IMR-90 (cell line): ENCODE data around the gene FMNL3. TPM values are rescaled to one million over a fixed set of nuclear protein-coding genes. Genes with fewer than 3 reads are reported as not detected.

Source experiments
- ATAC-seq: fragments of 200-7000 bp; cut with Tn5 transposase; 2 replicates; pipeline ENCODE4 v1.9.1; 2020; ENCODE audit warnings: low read depth, mild to moderate bottlenecking, moderate library complexity
- BruUV-seq: library from RNA; stranded (reverse); fragments of 400-500 nt; replicated peaks from 2 replicates; lab custom pipeline; 2021; lab: Mats Ljungman, UMichigan
- CTCF ChIA-PET: fragments of 300-600 bp; formaldehyde crosslinking; extraction: SDS; loops from one replicate; lab custom pipeline; 2021; ENCODE audit warnings: antibody characterized with exemption; lab: Yijun Ruan, JAX
- POLR2A ChIA-PET: fragments of 300-600 bp; sonication (Branson Sonifier 250); formaldehyde crosslinking; loops from one replicate; lab custom pipeline; 2022; ENCODE audit warnings: antibody characterized with exemption; ENCODE audit not compliant: unreplicated experiment; lab: Charles Lee
- DNase-seq: peaks from one replicate; pipeline ENCODE4 v3.0.0; 2013
- H2AFZ ChIP-seq: replicated peaks from 2 replicates; pipeline ENCODE3; 2013; ENCODE audit warnings: low read length, mild to moderate bottlenecking; ENCODE audit not compliant: poor library complexity
- H2AK5ac ChIP-seq: 2 replicates; pipeline ENCODE4 v1.6.1; 2013; ENCODE audit warnings: low read depth, low read length, inconsistent platforms
- H2AK9ac ChIP-seq: replicated peaks from 2 replicates; pipeline ENCODE3; 2013; ENCODE audit warnings: mild to moderate bottlenecking, low read depth, low read length, moderate library complexity; ENCODE audit not compliant: poor library complexity
- H2BK120ac ChIP-seq: 2 replicates; pipeline ENCODE4 v1.6.1; 2013; ENCODE audit warnings: low read depth, low read length, inconsistent platforms
- H2BK15ac ChIP-seq: 3 replicates; pipeline ENCODE4 v1.6.1; 2013; ENCODE audit warnings: low read depth, low read length, inconsistent platforms
- H2BK20ac ChIP-seq: 2 replicates; pipeline ENCODE4 v1.6.1; 2013; ENCODE audit warnings: low read depth, mild to moderate bottlenecking, inconsistent platforms, low read length, moderate library complexity
- H2BK5ac ChIP-seq: 2 replicates; pipeline ENCODE4 v1.6.1; 2013; ENCODE audit warnings: mild to moderate bottlenecking, low read depth, low read length, inconsistent platforms; ENCODE audit not compliant: poor library complexity, severe bottlenecking
- H3K14ac ChIP-seq: replicated peaks from 2 replicates; pipeline ENCODE4 v1.6.1; 2013; ENCODE audit warnings: low read depth, low read length, inconsistent platforms
- H3K18ac ChIP-seq: 2 replicates; pipeline ENCODE4 v1.6.1; 2013; ENCODE audit warnings: low read depth, low read length, control low read depth
- H3K23ac ChIP-seq: 2 replicates; pipeline ENCODE4 v1.6.1; 2013; ENCODE audit warnings: low read depth, low read length, inconsistent platforms
- H3K27ac ChIP-seq: 2 replicates; pipeline ENCODE4 v1.5.1; 2013; ENCODE audit warnings: mild to moderate bottlenecking, control low read depth, low read length; ENCODE audit not compliant: insufficient read depth
- H3K27me3 ChIP-seq: 2 replicates; pipeline ENCODE4 v1.6.1; 2013; ENCODE audit warnings: low read length; ENCODE audit not compliant: control insufficient read depth, insufficient read depth
- H3K36me3 ChIP-seq: 2 replicates; pipeline ENCODE4 v1.6.1; 2013; ENCODE audit warnings: low read length, mixed read lengths; ENCODE audit not compliant: control insufficient read depth, insufficient read depth
- H3K4ac ChIP-seq: 2 replicates; pipeline ENCODE4 v1.6.1; 2013; ENCODE audit warnings: low read depth, low read length, inconsistent platforms
- H3K4me1 ChIP-seq: 2 replicates; pipeline ENCODE4 v1.6.1; 2013; ENCODE audit warnings: low read length, mixed read lengths; ENCODE audit not compliant: control insufficient read depth, insufficient read depth
- H3K4me2 ChIP-seq: 2 replicates; pipeline ENCODE4 v1.6.1; 2013; ENCODE audit warnings: low read depth, mild to moderate bottlenecking, control low read depth, low read length, moderate library complexity
- H3K4me3 ChIP-seq: 2 replicates; pipeline ENCODE4 v1.5.1; 2013; ENCODE audit warnings: low read depth, mild to moderate bottlenecking, control low read depth, low read length, moderate library complexity; ENCODE audit not compliant: insufficient read depth
- H3K56ac ChIP-seq: 2 replicates; pipeline ENCODE4 v1.6.1; 2013; ENCODE audit warnings: low read length, inconsistent platforms; ENCODE audit not compliant: insufficient read depth; ENCODE audit errors: extremely low read depth
- H3K79me1 ChIP-seq, 2 experiments: 2 replicates each; pipeline ENCODE4 v1.6.1; 2013; ENCODE audit warnings: low read length in 2 of 2, inconsistent platforms in 1 of 2, low read depth in 1 of 2
- H3K9ac ChIP-seq: 2 replicates; pipeline ENCODE4 v1.6.1; 2013; ENCODE audit warnings: low read depth, low read length, control low read depth
- H3K9me1 ChIP-seq: 2 replicates; pipeline ENCODE4 v1.6.1; 2013; ENCODE audit warnings: low read length, inconsistent platforms; ENCODE audit not compliant: insufficient read depth
- H3K9me3 ChIP-seq: 2 replicates; pipeline ENCODE4 v1.6.1; 2013; ENCODE audit warnings: low read length; ENCODE audit not compliant: control insufficient read depth, insufficient read depth
- H4K20me1 ChIP-seq: 2 replicates; pipeline ENCODE4 v1.6.1; 2013; ENCODE audit warnings: low read length, inconsistent platforms; ENCODE audit not compliant: insufficient read depth
- H4K5ac ChIP-seq: 2 replicates; pipeline ENCODE4 v1.6.1; 2013; ENCODE audit warnings: mild to moderate bottlenecking, low read depth, low read length, control low read depth
- H4K8ac ChIP-seq, 2 experiments: 2 replicates each; pipeline ENCODE4 v1.6.1; 2013; ENCODE audit warnings: low read depth in 2 of 2, low read length in 2 of 2, control low read depth in 1 of 2, inconsistent platforms in 1 of 2
- H4K91ac ChIP-seq: 2 replicates; pipeline ENCODE4 v1.6.1; 2013; ENCODE audit warnings: low read depth, low read length, inconsistent platforms; ENCODE audit not compliant: insufficient read depth
- BHLHE40 ChIP-seq: fragments of 150-350 bp; IDR thresholded peaks from 2 replicates; pipeline ENCODE4 v1.6.1; 2016; ENCODE audit warnings: mild to moderate bottlenecking, low read depth, low read length
- CHD1 ChIP-seq: IDR thresholded peaks from 2 replicates; pipeline ENCODE4 v1.6.1; 2012; ENCODE audit warnings: low read depth, low read length, improper control_type of control experiment
- FOS ChIP-seq: fragments of 150-350 bp; IDR thresholded peaks from 2 replicates; pipeline ENCODE4 v1.6.1; 2016; ENCODE audit warnings: low read depth, low read length
- MAZ ChIP-seq: IDR thresholded peaks from 2 replicates; pipeline ENCODE4 v1.6.1; 2012; ENCODE audit warnings: low read depth, mild to moderate bottlenecking, low read length, improper control_type of control experiment, moderate library complexity, borderline replicate concordance
- NFE2L2 ChIP-seq: fragments of 150-350 bp; IDR thresholded peaks from 2 replicates; pipeline ENCODE4 v1.6.1; 2016; ENCODE audit warnings: low read depth, mild to moderate bottlenecking, low read length
- POLR2A ChIP-seq: IDR thresholded peaks from 2 replicates; pipeline ENCODE4 v1.6.1; 2012; ENCODE audit warnings: mild to moderate bottlenecking, low read depth, low read length
- RAD21 ChIP-seq: IDR thresholded peaks from 2 replicates; pipeline ENCODE4 v1.6.1; 2012; ENCODE audit warnings: low read length, improper control_type of control experiment
- RCOR1 ChIP-seq: IDR thresholded peaks from 2 replicates; pipeline ENCODE4 v1.6.1; 2012; ENCODE audit warnings: mild to moderate bottlenecking, low read length, improper control_type of control experiment; ENCODE audit not compliant: insufficient replicate concordance
- SMC3 ChIP-seq: fragments of 150-350 bp; IDR thresholded peaks from 2 replicates; pipeline ENCODE4 v1.6.1; 2016; ENCODE audit warnings: low read depth, mild to moderate bottlenecking, antibody characterized with exemption, low read length, moderate library complexity
- WGBS, 2 experiments: methylation state at CpG; one replicate each; pipeline versions ENCODE4 v1.1.5 to v1.1.7; 2013; ENCODE audit warnings: missing lambda C conversion rate in 2 of 2; ENCODE audit not compliant: insufficient read length in 1 of 2; ENCODE audit errors: extremely low coverage in 2 of 2; 5-methylcytosine and 5-hydroxymethylcytosine counted together
- dilution Hi-C: fragments of 300-500 bp; cut with HindIII; formaldehyde crosslinking; loops from one replicate; pipeline ENCODE4 v1.14.3; 2018; ENCODE audit warnings: low sequenced_read_pairs; ENCODE audit not compliant: unreplicated experiment
- in situ Hi-C: fragments of 300-500 bp; cut with MboI; formaldehyde crosslinking; loops from 3 replicates; pipeline ENCODE4 v1.14.3; 2019; ENCODE audit warnings: low sequenced_read_pairs, inconsistent platforms, mixed read lengths
- intact Hi-C: fragments of 100-400 bp; cut with micrococcal nuclease; formaldehyde crosslinking; loops from 2 replicates; pipeline ENCODE4 v1.10.0; 2022
- polyA plus RNA-seq, 3 experiments: library from polyadenylated mRNA; depleted of rRNA; stranded (reverse); fragments of >200 nt; gene quantifications; 2 replicates each; pipeline ENCODE4 v1.2.3, GENCODE V29; 2012; ENCODE audit warnings: low replicate concordance in 1 of 3
- total RNA-seq: library from RNA; depleted of rRNA; stranded (reverse); fragments of >200 nt; gene quantifications from 2 replicates; pipeline ENCODE4 v1.2.3, GENCODE V29; 2012
- TF ChIP-seq, protein P1 (sequence below): fragments of 150-350 bp; IDR thresholded peaks from 2 replicates; pipeline ENCODE4 v1.6.1; 2017; ENCODE audit warnings: mild to moderate bottlenecking, antibody characterized with exemption, low read length, low read depth

FMNL3 gene
- total and polyA plus RNA-seq, 2 of the 4 experiments (the other 2 are of a cell fraction) = 16.3 to 36.4 TPM

GRCh38 chr12:49692851-49693250, 14.4 kb downstream of the FMNL3 start:
- in situ Hi-C loops (no loop called here), dilution Hi-C loops (no loop called here), intact Hi-C loops (no loop called here)
- CTCF ChIA-PET = no interaction called here
- Histone ChIP-seq H4K91ac (no peak overlapping the region), H3K4me3 (no peak overlapping the region), H4K5ac (no peak overlapping the region), H2AFZ (no peak overlapping the region), H3K79me1 (peaks cover 31 to 84% of the 10 kb centered on the region in 2 experiments), H2AK5ac (no peak overlapping the region), H2BK5ac (no peak overlapping the region), H3K4me1 (0 out of 2 replicates have a peak, but pooled peaks cover 2% of the 10 kb centered on the region), H3K9ac (no peak overlapping the region), H4K8ac (no peak overlapping the region), H2BK120ac (no peak overlapping the region), H3K9me1 (peaks cover 7% of the 10 kb centered on the region), H3K27ac (no peak overlapping the region), H3K9me3 (no peaks in the 10 kb centered on the region), H2BK15ac (no peak overlapping the region), H3K56ac (no peak overlapping the region), H3K18ac (no peak overlapping the region), H3K27me3 (no peaks in the 10 kb centered on the region), H2BK20ac (no peak overlapping the region), H2AK9ac (no peak overlapping the region), H3K23ac (no peak overlapping the region), H3K36me3 (no peaks in the 10 kb centered on the region), H4K20me1 (peaks cover 20% of the 10 kb centered on the region), H3K14ac (no peak overlapping the region), H3K4me2 (no peak overlapping the region), H3K4ac (no peak overlapping the region)
- no peak for TF ChIP-seq NFE2L2
- TF ChIP-seq RAD21 = no peak
- TF ChIP-seq, protein P1, sequence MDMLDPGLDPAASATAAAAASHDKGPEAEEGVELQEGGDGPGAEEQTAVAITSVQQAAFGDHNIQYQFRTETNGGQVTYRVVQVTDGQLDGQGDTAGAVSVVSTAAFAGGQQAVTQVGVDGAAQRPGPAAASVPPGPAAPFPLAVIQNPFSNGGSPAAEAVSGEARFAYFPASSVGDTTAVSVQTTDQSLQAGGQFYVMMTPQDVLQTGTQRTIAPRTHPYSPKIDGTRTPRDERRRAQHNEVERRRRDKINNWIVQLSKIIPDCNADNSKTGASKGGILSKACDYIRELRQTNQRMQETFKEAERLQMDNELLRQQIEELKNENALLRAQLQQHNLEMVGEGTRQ = no peak
- TF ChIP-seq SMC3 = no peak
- no peak for TF ChIP-seq CHD1
- TF ChIP-seq MAZ = no peak
- TF ChIP-seq BHLHE40 = no peak
- TF ChIP-seq FOS = no peak
- no peak for TF ChIP-seq POLR2A
- TF ChIP-seq RCOR1 = no peak
- no TSS peak for BruUV-seq
- DNase-seq = no peak
- POLR2A ChIA-PET = no interaction called here
- WGBS, 2 experiments = 83% methylated on average over 1 of the region's 3 CpGs; no CpG with 5 or more reads in 1 of the 2 experiments
- no peak for ATAC-seq
